ENCODE results near the gene SLC66A1. TPM values are rescaled to one million over a fixed set of nuclear protein-coding genes. Genes with fewer than 3 reads are reported as not detected.

Gene SLC66A1
- total and polyA plus RNA-seq, 9 of the 15 experiments (the other 6 are each of a cell fraction or from before 2014, with no cell fraction given): 1.2 to 40.8 (median 18.6) TPM

DNA sequence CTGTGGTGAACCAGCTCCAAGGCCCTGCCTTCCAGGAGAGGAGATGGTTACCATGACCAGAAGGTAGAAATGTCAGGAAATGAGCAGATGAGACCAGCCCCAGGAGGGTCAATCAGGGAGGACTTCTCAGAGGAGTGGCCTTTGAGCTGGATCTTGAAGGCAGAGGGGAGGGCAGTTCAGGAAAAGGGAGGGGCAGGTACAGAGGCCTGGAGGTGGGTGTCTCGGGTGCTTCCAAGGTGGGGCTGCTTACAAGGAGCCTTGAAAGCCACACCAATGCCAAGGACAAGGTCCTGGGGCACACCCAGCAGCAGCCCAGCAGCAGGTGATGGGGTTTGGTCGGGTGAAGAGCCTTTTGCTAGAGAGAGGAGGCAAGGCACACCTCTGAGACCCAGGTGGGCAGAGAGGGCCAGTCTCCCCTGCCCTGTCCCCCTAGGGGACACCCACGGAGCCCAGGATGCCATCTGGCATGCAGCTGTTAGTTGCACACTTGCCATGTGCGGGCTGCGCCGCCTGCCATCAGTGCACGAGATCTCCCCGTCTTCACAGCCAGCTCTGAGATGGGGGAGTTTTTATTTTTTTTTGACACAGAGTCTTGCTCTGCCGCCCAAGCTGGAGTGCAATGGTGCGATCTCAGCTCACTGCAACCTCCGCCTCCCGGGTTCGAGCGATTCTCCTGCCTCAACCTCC, 18.5 kb downstream of the SLC66A1 start:
- in situ Hi-C loops (cut with MboI) (no loop called here), intact Hi-C loops (cut with micrococcal nuclease) (no loop called here)
- Histone ChIP-seq H3K9ac (ENCODE audit: insufficient read depth in 1 of 2, low read depth in 2 of 2, low read length in 2 of 2) (peak overlapping the region in 1 of 2 experiments; percentile 19; a peak in 1 of 4 replicates), H3K4me2 (ENCODE audit: insufficient read depth, low read length) (no peak overlapping the region), H3K27me3 (ENCODE audit: control insufficient read depth in 2 of 2, insufficient read depth in 2 of 2, low read length in 2 of 2) (no peaks in the 10 kb centered on the region), H3K36me3 (ENCODE audit: control insufficient read depth, insufficient read depth, low read length) (peaks cover 36% of the 10 kb centered on the region; the same call in 2 of the 3 replicates), H3K4me1 (replicated peaks in 1 of 2; ENCODE audit: control insufficient read depth in 2 of 2, insufficient read depth in 2 of 2, low read length in 2 of 2) (peaks cover 7 to 28% of the 10 kb centered on the region in 2 experiments), H3K4me3 (no peak overlapping the region), H3K79me2 (ENCODE audit: control insufficient read depth, insufficient read depth, low read length) (no peaks in the 10 kb centered on the region), H3K27ac (ENCODE audit: extremely low read depth, low read depth, low read length) (no peak overlapping the region), H2AFZ (ENCODE audit: low read depth, low read length) (no peak overlapping the region), H4K20me1 (replicated peaks; ENCODE audit: control insufficient read depth, insufficient read depth, low read length) (peaks cover 19% of the 10 kb centered on the region), H3K9me3 (replicated peaks; ENCODE audit: control insufficient read depth, insufficient read depth, low read depth, low read length) (no peaks in the 10 kb centered on the region), H3K9me1 (ENCODE audit: control insufficient read depth, insufficient read depth, low read length) (peaks cover 10% of the 10 kb centered on the region)
- no peak for DNase-seq (ENCODE audit: extremely low read depth in 1 of 4, low spot score in 3 of 4)
- ChIA-PET CTCF (ENCODE audit: low intra/inter-chr PET ratio) (no interaction called here), POLR2A (interaction anchor here (0.6 to 4.7 kb wide), 8 partner anchors 9 to 585 kb away, joined by 3 to 21 read pairs (median 3); partner anchors contain the start of genes AKR7A2 and SLC66A1)
- no peak for ATAC-seq
- 88% methylated on average over 14 of the region's 14 CpGs for WGBS (ENCODE audit: insufficient coverage, low coverage, missing lambda C conversion rate)
- BruUV-seq (replicated peaks): no TSS peak
- FAIRE-seq: no peak
- TF ChIP-seq ZNF79 (CRISPR knock-in tag; IDR thresholded peaks at IDR 0.05; ENCODE audit: low read depth) (no peak), BRCA1 (IDR thresholded peaks at IDR 0.05) (no peak), BRCA1 (CRISPR knock-in tag; IDR thresholded peaks at IDR 0.05) (0 out of 2 replicates have a peak, but pooled peaks have one; percentile 11), GTF2E2 (tag; IDR thresholded peaks at IDR 0.05) (no peak), ELF1 (tag; IDR thresholded peaks at IDR 0.05) (no peak), POLR2AphosphoS5 (IDR thresholded peaks at IDR 0.05; ENCODE audit: control insufficient read depth, insufficient read depth, low read depth, low read length) (peak; percentile 21; the same call in 1 of the 2 replicates), HOXB6 (CRISPR knock-in tag; IDR thresholded peaks at IDR 0.05; ENCODE audit: borderline replicate concordance) (no peak), HSF4 (CRISPR knock-in tag; IDR thresholded peaks at IDR 0.05; ENCODE audit: borderline replicate concordance) (no peak), ZNF444 (CRISPR knock-in tag; IDR thresholded peaks at IDR 0.05) (no peak), PHF8 (IDR thresholded peaks at IDR 0.05; ENCODE audit: borderline replicate concordance, low read length) (no peak), MYNN (IDR thresholded peaks at IDR 0.05) (peak; percentile 58; the same call in 1 of the 2 replicates), MYNN (CRISPR knock-in tag; IDR thresholded peaks at IDR 0.05) (no peak), SUPT5H (IDR thresholded peaks at IDR 0.05) (peak; percentile 24; the same call in 1 of the 2 replicates), RBFOX2 (IDR thresholded peaks at IDR 0.05; ENCODE audit: low read depth, low read length) (0 out of 2 replicates have a peak, but pooled peaks have one; percentile 8), RBM25 (IDR thresholded peaks at IDR 0.05; ENCODE audit: low read depth, low read length, severe bottlenecking) (peak; percentile 12), SMARCA5 (IDR thresholded peaks at IDR 0.05) (0 out of 2 replicates have a peak, but pooled peaks have one; percentile 48), JUN (IDR thresholded peaks at IDR 0.05; ENCODE audit: borderline replicate concordance, low read depth, low read length) (no peak), JUN (CRISPR knock-in tag; IDR thresholded peaks at IDR 0.05; ENCODE audit: borderline replicate concordance) (no peak)
- TF ChIP-seq, protein P1, sequence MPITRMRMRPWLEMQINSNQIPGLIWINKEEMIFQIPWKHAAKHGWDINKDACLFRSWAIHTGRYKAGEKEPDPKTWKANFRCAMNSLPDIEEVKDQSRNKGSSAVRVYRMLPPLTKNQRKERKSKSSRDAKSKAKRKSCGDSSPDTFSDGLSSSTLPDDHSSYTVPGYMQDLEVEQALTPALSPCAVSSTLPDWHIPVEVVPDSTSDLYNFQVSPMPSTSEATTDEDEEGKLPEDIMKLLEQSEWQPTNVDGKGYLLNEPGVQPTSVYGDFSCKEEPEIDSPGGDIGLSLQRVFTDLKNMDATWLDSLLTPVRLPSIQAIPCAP (CRISPR knock-in tag; IDR thresholded peaks at IDR 0.05; ENCODE audit: borderline replicate concordance): no peak
- TF ChIP-seq, protein P2, sequence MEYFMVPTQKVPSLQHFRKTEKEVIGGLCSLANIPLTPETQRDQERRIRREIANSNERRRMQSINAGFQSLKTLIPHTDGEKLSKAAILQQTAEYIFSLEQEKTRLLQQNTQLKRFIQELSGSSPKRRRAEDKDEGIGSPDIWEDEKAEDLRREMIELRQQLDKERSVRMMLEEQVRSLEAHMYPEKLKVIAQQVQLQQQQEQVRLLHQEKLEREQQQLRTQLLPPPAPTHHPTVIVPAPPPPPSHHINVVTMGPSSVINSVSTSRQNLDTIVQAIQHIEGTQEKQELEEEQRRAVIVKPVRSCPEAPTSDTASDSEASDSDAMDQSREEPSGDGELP (CRISPR knock-in tag; IDR thresholded peaks at IDR 0.05; ENCODE audit: borderline replicate concordance): no peak
- TF ChIP-seq, protein P3, sequence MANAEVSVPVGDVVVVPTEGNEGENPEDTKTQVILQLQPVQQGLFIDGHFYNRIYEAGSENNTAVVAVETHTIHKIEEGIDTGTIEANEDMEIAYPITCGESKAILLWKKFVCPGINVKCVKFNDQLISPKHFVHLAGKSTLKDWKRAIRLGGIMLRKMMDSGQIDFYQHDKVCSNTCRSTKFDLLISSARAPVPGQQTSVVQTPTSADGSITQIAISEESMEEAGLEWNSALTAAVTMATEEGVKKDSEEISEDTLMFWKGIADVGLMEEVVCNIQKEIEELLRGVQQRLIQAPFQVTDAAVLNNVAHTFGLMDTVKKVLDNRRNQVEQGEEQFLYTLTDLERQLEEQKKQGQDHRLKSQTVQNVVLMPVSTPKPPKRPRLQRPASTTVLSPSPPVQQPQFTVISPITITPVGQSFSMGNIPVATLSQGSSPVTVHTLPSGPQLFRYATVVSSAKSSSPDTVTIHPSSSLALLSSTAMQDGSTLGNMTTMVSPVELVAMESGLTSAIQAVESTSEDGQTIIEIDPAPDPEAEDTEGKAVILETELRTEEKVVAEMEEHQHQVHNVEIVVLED (CRISPR knock-in tag; IDR thresholded peaks at IDR 0.05): no peak

Data from K562 (cell line).